NCI-H2107 treated with DMSO at 0.1 percent for 48 hours (cell line): ENCODE results near the gene ANKRD13B.
"Not testable (repeated sequence)": the region's sequence is repeated elsewhere in the genome, so short reads cannot be mapped to it uniquely, and the experiment has no call there.

Experiments used
- DNase-seq: peaks from one replicate; lab custom pipeline; 2025; ENCODE audit not compliant: unreplicated experiment; lab: John Stamatoyannopoulos, UW

Gene ANKRD13B

DNA sequence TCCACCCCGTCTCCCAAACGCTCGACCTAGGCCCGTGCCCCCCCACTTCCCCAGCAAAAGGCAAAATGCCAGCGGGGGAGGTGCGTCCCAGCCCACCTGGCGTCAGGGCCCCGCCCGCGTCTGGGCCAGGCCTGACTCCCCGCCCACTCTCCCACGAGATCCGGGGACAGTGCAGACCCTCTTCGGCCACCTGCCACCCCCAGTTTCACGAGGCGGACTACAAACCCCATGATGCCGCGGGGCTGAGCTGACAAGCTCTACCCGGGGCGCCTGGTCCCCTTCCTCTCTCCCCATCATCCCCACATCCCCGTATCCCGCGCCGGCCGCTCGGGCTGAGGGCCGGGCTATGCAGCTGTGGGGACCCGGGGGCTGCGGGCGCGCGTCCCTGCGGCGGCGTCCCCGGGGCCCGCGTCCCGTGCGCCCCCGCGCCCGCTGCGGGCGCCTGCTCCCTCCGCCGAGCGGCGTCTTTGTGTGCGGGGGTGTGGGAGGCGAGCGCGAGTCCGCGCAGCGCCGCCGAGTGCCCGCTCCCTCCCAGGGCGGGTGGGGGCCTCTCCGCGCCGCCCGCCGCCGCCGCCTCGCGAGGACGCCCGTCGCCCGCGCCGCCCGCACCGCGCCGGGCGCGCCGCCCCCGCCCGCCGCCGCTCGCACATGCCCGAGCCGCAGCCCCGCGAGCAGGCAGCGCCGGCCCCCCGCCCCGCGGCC is at the start of gene ANKRD13B:
Gene ANKRD13B (plus strand): TSS at position 283 of the 702 bp plus-strand sequence. CDS start 490 bp downstream, outside the sequence.
- no peak for DNase-seq

DNA sequence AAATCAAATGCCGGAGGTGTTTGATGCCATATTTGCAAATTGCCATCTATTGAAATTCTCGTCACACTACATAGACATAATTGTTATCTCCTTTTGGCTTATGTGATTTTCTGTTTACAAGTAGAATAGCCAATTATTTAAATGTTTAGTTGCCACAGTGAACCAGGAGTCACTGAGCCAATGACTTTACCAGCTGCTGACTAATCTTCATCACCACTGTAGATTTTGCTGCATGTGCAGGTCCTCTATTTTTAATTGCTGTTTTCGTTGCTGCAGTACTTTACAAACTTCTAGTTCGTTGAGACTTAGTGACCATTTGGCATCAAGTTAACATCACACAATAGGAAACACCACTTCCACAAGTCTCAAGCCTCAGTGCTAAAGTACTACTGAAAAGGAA is 48.9 kb upstream of the ANKRD13B start:
- no peak for DNase-seq

DNA sequence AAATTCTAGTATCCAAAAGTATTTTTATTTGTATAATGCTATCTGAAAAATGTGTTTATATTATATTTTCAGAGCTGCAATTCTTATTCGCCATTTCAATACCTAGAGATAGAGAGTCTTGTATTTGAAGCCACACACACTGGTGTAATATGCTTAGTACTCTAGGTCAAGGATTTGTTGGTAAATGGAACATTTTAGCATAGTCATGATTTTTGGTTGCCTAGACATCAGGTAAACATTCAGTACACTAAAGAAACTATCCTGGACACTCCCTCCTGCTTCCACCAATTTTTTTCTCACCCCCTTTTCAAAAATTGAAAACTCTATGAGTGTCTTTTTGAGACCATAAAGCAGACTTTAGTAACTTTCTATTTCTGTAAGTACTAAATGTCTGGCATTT is 46.8 kb upstream of the ANKRD13B start:
- no peak for DNase-seq

DNA sequence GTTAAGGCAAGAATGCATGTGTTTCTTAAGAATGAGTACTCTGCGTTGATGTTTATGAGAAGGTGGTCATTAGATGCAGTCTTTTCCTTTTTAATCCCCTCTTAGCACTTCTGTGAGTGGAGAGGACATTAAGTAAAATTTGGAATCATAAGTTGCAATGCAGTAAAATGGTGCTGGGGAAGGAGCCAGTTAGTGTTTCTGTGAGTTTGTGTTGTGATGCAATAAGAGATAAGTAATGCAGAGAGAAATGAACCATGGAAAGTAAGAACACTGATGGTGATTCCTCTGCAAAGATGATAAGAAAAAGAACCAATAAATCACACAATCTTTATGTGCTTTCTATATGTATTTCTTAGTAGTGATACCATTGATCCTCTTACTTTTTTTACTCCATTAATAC is 46.1 kb upstream of the ANKRD13B start:
- DNase-seq: no peak

DNA sequence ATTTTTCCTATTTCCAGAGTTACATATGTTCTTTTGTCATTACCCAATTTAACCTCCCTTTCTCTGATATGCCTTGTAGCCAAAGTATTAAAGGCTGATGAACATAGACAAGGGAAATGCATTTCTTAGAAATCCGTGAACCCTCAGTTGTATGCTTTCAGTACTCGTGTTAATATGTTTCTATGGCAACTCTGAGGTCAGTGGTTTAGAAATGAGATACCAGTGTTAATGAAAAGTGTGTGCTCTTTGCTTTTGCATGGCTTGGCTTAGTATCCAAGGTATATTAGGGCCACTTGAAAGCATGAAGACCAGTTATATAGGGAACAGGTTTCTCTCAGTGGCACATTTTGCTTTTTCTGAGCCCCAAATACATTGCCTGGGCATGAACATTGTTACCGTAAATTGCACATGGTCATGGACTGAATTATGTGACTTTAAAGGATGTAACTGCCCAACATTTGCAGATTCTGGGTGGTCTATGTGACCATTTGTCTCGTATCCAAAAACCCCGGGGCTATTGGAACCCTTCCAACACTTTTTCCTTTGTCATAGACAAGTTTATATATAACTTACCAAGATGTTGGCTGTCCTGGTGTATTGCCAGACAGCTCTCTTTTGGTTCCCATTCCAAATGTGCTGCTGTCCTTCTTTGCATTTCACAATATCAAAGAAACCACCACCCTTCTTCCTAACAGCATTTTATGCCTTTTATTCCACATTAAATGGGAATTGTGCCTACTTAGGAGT is 43.6 kb upstream of the ANKRD13B start:
- no peak for DNase-seq

DNA sequence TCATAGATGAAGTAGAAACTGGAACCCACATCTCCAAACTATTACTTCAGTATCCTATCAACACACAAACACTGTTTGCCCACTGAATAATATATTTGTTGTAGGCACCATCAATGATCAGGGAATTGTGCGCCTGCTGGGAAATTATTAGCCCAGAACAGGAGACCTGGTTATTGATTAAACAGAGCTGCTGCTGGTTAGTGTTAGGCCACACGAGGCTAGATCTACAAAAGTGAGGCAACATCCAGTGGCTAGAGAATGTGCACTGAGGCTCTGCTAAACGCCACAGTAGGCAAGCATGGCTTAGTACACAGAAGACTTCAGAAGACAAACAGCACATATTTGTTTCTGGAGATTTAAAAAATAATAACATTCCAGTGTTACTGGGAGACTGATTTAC is 37.1 kb upstream of the ANKRD13B start:
- no peak for DNase-seq

DNA sequence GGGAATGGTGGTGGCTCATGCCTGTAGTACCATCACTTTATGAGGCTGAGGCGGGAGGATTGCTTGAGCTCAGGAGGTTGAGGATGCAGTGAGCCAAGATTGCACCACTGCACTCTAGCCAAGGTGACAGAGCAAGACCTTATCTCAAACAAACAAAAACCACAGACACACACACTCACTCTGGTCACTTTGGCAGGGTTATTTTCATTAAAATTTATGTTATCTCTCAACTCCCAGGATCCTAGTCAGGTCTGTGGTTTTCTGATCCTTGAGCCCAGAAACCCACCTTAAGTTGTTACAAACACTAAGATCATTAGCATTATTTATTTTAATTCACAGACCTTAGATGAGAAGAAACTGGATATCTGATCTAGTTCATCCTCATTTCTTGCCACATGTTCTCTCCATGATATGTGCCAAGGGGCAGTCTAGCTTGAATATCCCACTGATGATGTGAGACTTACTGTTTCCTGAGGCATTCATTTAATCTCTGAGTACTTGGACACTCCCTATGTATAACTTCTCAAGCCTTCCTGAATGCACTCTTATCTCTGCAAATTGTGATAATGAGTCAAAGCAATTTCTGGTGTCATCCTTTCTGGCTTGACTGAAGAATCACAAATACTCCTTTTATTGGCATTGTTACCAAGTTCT is 35.7 kb upstream of the ANKRD13B start:
- no peak for DNase-seq

DNA sequence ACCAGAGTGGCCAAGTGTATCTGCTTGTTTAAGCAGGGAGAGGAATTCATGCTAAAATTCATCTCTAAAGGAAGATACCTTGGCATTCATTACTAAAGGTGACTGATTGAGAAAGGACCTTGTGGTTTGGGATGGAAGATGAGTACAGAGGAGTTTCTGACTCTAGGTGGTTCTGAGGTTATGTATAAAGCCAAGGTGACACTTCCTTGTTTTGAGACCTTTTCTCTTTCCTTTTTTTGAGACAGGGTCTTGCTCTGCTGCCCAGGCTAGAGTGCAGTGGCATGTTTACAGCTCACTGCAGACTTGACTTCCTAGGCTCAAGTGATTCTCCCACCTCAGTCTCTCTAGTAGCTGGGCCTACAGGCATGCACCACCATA is 35.2 kb upstream of the ANKRD13B start:
- no peak for DNase-seq

DNA sequence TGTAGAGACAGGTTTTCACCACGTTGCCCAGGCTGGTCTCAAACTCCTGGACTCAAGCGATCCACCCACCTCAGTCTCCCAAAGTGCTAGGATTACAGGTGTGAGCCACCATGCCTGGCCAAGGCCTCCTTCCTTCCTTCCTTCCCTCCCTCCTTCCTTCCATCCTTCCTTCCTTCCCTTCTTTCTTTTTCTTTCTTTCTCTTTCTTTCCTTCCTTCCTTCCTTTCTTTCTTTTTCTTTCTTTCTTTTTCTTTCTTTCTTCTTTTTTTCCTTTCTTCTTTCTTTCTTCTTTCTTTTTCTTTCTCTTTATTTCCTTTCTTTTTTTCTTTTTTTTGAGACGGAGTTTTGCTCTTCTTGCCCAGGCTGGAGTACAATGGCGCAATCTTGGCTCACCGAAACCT is 34.8 kb upstream of the ANKRD13B start:
- DNase-seq: not testable (repeated sequence)

DNA sequence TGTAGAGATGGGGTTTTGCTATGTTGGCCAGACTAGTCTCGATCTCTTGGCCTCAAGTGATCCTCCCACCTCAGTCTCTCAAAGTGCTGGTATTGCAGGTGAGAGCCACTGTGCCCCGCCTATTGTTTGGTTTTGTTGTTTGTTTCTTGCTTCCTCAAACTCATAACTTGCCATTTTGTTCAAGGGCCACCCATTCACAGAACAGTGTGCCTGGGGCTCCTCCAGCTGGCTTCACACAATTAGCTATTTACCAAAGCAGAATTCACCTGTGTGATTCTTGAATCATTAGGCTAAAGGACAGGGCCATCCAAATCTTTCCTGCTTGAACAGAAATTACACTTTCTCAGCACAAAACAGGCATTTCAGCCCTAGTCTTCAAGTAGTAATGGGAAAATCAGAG is 33.3 kb upstream of the ANKRD13B start:
- DNase-seq: no peak

DNA sequence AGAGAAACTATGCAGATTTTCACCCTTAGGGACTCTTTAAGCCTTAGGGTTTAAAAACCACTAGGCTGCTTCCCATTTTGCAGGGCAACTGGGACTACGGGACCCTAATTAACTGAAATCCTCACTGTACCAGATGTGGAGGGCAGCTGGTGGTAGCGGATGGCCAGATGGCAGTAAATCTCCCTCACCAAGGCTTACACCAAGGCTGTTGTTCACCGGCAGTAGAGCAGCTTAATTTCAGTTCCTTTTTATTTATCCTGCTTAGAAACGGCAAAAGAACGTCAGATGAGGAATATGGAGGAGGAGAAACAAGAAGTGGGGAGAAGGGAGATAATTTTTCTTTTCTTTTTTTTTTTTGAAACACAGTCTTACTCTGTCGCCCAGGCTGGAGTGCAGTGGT is 32.6 kb upstream of the ANKRD13B start:
- DNase-seq: no peak

DNA sequence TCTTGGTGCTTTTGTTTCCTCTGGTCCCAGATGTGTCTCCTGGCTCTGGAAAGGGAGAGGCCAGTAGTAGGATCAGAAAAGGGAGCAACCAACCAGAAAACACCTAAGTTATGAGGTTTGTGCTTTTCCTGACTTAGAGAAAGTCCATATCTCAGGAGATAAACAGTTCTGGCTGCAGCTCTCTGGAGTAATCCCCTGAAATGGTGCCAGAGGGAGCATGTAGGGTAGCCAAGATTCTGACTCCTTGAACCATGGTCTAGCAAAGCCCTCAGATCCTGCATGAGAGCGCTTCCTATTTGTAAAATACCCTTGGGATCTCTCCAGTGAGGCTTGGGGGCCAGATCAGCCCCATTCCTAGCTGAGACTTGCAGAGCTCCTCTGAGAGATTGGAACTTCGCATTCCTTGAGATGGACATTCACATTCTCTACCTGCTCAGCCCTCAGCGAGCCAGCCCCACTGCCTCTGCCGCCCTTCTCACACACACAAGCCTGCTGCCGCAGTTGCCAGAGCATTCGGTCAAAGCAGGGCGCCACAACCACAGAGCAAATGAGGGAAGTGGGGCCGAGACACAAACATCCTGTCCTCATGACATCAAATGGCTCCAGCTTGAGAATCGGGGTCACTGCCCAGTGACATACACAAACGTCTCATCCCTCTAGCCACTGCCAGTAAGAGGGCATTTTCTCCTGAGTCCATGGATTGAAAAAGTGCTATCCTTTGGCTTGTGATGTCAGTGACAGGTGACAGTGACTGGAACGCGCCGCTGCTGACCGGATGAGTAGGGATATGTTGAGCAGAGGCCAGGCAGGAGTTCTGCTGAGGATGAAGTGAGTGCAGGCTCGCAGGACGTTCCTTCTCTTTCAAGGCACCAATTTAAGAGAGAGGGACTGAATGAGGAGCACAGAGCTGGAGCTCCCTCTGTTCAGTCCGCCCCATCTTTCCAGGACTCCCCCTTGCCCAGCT is 31.1 kb upstream of the ANKRD13B start:
- no peak for DNase-seq

DNA sequence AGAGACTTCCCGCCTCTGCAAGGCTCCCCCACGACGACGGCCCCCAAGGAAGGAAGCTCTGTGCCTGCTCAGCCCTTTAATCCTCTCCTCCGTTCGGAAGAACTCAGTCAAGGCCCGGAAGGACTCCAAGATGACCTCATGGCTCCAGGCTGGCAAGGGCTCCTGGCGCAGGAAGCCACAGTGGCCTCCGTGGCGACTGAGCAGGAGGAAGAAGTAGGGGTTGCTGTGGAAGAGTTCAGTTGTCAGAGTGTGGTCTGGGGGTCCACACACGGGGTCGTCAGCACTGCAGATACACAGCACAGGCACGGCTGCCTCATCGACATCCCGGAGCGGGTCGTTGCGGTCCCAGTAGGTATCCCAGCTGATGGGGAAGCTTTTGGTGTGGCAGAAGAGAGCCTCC is 30.3 kb upstream of the ANKRD13B start:
- no peak for DNase-seq

DNA sequence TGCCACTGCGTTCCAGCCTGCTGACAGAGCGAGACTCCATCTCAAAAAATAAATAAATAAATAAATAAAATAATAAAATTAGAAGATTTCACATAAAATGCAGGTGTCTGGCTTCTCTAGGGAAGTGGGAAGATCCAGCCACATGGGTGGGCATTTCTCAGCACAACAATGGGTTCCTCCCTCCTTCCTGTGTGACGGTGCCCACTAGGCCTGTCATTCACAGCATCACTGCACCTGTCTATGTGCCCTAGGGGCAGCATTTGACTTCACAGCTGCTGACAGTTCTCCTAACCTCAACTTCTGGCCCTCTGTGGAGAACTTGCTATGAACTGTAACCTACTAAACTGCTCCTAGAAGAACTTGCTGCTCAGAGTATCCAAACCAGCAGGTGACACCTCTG is 29.1 kb upstream of the ANKRD13B start:
- DNase-seq: no peak

DNA sequence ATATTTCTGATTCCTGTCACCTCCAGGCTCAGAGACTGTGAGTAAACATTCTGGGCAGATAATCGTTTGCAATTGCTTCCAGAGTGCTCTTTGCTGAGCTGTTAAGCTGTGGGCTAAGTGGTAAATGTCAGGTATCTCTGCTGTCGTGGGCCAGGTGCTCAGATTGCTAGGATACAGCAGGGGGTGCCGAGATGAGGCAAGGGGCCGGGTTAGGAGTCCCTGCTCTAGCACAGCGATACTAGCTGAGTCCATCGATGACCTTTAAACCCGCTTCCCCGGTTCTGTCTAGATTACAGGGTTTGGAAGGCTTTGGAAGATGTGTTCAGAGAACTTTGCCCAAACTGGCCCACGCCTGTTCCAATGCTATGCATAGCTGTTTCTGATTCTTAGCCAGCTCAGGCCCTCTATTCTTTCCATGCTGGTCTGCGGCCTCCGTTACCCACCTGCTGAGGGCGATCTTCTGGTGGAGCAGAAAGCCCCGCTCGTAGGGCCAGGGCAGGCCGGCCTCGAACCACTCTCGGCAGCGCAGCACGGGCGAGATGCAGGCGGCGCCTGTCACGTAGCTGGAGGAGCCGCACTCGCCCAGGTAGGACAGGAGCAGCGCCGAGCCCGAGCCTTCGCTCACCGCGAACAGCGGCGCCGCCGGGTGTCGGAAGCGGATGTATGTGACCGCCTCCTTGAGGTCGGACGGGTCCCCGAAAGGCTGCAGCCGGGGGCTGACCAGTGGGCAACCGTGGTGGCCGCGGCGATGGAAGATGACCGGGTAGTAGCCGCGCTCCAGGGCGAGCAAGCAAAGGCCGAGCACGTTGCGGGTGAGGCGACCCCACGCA is 27.1 kb upstream of the ANKRD13B start:
- DNase-seq: peak; percentile 68

DNA sequence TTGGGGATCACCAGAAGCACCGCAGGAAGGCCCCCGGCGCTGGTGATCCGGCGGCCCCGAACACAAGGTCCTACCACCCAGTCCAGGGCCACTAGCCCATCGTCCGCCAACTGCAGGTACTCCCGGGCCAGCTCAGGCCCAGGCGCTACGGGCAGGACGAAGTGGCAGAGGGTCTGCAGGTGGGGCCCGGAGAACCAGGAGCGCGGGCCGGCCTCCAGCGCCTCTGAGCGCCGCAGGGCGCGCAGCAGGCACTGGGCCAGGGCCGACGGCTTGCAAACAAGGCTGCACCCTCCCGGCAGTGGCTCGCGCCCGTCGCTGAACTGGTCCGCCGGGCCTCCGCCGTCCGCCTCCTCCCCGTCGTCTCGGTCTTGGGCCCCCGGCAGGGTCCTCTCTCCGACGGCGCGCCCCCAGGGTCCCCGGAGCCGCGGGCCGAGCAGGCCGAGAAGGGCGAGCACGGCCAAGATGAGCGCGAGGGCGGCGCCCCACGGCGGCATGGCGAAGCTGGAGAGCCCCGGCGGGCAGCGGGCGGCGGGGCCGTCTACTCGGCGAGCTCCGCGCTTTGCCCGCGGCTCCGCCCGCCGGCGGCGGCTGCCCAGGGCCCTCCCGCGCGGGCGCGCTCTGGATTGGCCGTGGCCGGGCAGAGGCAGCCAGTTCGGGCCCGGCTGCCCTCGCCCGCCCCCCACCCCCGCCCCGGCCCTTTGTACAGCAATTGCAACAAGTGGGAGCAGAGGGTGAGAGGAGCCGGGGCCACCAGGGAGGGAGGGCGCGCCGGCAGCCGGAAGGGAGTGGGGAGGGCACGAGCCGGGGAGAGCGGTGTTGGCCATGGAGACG is 26.2 kb upstream of the ANKRD13B start, which contains the start of gene ABHD15:
Gene ABHD15 (minus strand): TSS at position 565 of the 831 bp plus-strand sequence. CDS start 71 bp downstream, at position 494.
- no peak for DNase-seq

DNA sequence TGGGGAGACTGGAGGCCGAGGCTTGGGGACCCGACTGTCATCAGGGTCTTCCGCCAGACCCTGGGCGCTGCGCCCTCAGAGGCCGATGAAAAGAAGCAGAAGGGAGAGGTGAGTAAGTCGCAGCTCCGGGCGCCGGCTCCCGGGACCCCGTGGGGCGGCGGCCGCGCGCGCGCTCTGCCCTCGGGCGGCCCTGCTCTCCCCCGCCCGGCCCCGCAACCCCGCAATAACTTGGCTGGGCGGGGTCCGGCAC is 25.7 kb upstream of the ANKRD13B start:
- DNase-seq: no peak

DNA sequence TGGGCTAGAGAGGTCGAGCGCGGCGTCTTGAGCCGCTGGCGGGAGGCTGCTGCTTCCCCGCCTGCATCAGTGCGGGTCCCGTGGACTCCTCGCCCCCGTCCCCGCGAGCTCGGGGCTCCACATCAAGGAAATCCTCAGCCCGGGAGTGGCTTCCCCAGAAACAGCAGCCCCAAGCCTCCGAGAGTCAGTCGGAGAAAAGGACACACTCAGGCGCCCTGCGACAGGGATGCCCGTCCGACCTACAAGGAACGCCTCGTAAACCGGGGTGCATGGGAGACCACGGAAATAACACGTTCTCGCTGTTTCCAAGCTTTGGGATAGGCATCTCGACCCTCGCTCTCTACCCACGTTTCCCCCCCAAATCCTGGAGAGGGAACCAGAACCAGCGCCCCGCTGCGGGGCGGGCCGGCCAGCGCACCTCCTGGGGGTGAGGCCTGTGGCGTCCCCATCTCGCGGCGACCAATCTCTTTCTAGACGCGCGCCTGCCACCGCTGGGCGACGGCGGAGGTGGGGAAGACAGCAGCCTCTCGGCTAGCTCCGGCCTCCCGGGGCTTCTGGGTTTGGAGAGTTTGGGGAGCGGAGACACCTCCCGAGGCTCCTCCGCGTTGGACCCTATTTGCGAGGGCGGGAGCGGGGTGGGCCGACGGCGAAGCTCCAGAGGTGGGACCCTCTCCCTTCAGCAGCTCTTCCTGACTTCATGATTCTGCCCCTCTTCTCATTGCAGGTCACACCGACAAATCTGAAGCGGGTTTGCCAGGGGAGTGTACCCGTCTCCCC is 25.2 kb upstream of the ANKRD13B start:
- DNase-seq: no peak
